Breast epithelium (tissue), 3 donors: ENCODE data around the gene CCDC78.

Experiments
- CTCF ChIP-seq, 3 donors: fragments of 450-650 bp; IDR thresholded peaks; one replicate each; pipeline ENCODE4 v1.5.1; 2016 to 2017; ENCODE audit warnings: antibody characterized with exemption in 3 of 3, mild to moderate bottlenecking in 3 of 3, moderate library complexity in 3 of 3
- POLR2A ChIP-seq: fragments of 450-650 bp; IDR thresholded peaks from one replicate; pipeline ENCODE4 v1.6.1; 2016; ENCODE audit warnings: antibody characterized with exemption, mild to moderate bottlenecking, moderate library complexity
- POLR2AphosphoS5 ChIP-seq, 3 donors: sonication (generic); formaldehyde crosslinking; IDR thresholded peaks; one replicate each; pipeline ENCODE4 v1.6.1; 2017; ENCODE audit warnings: antibody characterized with exemption in 3 of 3

DNA sequence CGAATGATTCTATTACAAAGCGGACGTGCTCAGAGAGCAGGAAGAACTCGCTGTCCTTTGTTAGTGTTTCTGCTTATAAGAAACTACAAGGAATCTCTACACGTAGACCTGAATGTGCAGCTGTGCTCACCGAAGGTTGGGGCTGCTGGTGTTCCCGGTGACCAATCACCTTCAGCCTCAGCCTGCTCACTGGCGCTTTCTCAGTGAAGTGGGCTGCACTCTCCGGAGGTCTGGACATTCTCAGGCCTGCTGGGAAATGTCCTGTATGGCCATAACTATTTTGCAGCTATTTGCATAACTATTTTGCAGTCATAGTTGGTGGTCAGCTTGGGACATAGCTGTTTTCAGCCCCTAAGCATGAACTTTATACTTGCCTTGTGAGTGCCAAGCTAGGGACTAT is 24.2 kb upstream of the CCDC78 start:
- TF ChIP-seq CTCF (IDR thresholded peaks at IDR 0.05) (no peak), POLR2AphosphoS5 (IDR thresholded peaks at IDR 0.05) (no peak), POLR2A (no peak)
